Stimulated activated CD4-positive, alpha-beta T cell treated with anti-CD3 and anti-CD28 coated beads, Interleukin-1b, Interleukin-23, amount 100 ng/mL, for 24 hours (primary cell): ENCODE data around the gene PRIMA1.

Experiments used
- DNase-seq, 4 experiments: peaks; one replicate each; pipeline ENCODE4 v3.0.0-alpha.2; 2020; ENCODE audit warnings: low read depth in 4 of 4, low spot score in 1 of 4

The PRIMA1 gene

DNA sequence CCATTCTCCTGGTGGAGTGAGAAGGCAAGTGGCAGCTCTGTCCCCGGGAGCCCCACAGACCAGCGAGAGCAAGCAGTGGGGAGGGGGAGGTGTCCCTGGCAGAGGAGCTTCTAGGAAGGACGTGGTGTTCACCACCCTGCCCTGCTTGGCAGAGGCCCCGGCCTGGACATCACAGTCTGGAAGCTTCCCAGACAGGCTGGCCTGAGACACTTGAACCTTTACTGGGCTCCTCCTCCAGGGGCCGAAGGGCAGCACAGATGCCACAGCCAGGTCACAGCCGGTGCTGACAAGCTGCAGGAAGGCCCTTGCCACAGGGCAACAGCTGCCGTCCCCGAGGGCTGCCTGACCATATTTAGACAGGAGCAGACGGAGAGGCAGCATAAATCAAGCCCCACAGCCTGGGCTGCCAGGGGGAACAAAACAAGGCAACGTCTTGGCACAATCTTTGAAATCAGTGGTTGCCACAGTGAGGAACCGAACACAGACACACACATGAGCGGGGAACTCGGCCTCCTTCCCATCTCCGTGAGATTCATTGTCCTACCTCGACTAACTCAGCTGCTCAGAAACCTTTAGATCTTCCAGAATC, 28.5 kb downstream of the PRIMA1 start:
- no peak for DNase-seq

DNA sequence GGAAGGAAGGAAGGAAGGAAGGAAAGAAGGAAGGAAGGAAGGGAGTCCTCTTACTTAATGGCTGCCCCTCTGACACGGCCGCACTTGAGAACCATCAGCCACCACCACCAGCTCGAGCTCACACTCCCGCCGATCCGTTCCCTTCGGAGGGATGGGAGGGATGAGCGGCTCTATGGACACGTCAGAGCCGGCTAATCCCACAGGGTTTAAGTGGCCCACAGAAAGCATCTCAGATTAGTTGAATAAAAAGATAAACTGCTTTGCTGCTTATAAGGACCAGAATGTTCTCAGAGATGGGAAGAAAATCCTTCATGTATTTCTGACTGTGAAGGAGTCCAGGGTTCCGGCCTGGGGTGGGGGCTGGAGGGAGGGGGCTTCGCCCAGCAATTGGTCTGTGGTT, 31.1 kb downstream of the PRIMA1 start:
- DNase-seq, result no peak

GRCh38 chr14:93753647-93754046, 34.6 kb downstream of the PRIMA1 start:
- DNase-seq, result no peak

- no peak for DNase-seq
Measured at GRCh38 chr14:93752980-93753561, 35.2 kb downstream of the PRIMA1 start.

DNA sequence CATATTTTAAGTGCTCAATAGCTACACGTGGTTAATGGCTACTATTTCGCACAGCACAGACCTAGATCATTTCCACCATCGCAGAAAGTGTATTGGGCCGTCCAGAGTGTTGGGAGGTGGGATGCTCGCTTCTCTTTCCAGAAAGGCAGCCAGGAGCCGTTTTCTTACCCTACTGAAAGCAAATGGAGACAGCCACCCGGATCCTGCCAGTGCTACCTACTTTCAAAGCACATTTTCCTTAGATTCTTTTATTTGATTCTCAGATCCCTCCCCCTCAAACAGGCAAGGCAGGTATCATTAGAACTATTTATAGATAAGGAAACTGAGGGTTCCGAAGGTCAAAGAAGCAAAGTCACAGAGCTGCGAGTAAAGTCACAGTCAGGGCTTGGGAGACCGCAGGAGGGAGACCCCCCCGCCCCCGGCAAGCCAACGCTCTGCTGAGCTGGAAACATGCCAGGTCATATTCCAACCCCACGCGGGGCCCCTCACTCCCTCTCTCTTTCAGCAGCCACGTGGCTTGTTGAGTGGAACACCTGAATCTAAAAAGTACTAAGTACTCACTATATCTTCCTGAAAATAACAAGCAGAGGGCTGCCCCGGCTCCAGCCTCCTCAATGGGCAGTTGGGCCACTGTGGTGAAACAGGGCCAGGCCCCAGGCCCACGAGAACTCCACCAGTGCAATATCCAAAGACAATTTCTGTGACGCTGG, 36.2 kb downstream of the PRIMA1 start:
- no peak for DNase-seq

DNA sequence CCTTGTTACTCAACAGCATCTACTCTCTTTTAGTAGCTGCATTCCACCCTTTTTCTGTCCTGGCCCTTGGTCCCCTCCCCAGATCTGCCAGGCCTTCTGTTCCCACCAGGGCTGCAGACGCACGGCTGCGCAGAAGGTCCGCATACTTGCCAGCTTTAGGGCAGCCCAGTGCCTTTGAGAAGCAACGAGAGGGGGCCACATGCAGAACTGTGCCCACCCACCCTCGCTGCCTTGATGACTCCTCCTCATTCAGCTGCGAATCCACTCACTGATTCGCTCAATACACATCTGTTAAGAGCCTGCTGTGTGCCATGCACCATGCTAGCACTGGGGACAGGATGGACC, 39.2 kb downstream of the PRIMA1 start:
- no peak for DNase-seq

DNA sequence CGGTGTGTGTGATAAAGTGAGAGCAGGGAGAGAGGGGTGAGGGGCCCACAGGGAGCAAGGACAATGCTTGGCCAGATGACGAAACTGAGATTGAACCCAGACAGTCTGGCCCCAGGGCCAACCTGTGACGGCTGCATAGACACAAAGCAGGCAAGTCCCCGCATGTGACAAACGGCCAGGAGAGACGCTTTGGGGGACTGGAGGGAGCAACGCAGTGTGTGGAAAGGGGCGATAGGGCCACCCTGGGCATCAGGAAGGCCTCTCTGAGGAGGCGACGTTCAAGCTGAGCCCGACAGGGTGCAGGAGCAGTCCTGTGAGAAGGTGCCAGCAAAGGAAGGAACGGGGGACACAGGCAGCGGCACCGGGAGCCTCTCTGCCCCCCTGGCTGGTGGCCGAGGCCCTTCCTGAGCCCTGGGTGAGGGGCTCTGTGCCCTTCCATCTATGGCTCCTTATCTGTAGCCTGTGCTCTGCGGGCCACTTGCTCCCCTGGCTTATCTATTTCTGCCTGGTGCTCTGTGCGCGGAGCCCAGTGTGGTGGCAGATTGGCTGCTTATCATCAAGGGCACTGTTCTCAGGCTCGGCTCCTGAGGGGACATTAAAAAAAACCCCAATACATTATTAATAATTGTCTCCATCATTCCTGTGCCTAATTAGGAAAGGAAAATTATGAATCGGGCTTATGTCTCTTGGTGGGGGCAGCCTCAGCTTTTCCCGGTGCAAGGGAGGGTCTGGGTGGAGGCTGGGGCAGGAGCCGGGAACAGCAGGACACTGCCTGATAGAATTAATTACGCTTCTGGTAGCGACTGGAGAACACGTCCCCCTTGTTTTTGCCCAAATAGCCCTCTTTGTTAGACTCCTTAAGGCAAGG, 39.8 kb downstream of the PRIMA1 start:
- no peak for DNase-seq

GRCh38 chr14:93747560-93747959, 40.7 kb downstream of the PRIMA1 start:
- no peak for DNase-seq

DNA sequence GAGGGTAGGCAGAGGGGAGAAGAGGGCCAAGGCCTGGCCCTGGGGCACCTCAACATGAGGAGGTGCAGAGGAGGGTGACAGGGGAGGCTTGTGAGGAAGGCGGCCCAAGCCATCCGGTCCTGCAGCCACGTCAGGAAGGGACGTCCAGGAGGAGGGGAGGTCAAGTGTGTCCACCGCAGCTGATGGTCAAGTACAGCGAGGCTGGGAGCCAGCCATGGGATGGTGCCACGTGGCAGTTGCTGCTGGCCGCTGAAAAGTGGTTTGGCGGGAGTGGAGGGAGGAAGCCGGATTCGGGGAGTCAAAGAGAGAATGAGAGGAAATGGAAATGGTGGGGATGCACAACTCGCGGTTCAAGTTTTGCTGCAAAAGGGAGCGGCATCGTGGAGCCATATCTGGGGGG, 41.2 kb downstream of the PRIMA1 start:
- no peak for DNase-seq

DNA sequence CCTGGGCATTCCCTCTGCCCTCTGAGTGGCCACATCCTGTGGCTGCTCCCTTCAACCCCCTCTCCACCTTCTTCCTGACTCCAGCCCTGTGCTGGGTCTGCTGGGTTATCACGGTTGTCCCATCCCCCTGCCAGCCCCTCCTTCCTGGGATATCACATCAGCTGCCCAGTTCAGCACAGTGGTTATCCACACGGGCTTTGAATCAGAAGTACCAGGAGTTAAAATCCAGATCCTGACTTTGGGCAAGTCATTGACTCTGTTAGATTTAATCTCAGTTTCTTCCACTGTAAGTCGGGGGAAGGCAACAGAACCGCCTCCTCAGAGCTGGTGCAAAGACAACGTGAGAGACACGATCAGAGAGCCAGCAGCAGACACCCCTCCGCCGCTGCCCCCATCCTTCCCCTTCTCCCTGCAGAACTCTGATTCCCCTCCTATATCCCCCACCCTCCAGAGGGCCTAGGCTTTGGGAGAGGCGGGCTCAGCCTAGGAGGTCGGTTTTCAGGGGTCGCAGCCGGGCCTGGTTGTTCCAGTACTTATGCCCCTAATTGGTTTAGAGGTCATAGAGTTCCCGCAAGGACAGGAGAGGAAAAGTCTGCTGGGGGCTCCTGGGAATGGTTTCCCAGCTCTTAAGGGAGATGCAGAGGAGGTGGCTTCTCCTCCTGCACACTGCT, 42.5 kb downstream of the PRIMA1 start:
- DNase-seq, result no peak

DNA sequence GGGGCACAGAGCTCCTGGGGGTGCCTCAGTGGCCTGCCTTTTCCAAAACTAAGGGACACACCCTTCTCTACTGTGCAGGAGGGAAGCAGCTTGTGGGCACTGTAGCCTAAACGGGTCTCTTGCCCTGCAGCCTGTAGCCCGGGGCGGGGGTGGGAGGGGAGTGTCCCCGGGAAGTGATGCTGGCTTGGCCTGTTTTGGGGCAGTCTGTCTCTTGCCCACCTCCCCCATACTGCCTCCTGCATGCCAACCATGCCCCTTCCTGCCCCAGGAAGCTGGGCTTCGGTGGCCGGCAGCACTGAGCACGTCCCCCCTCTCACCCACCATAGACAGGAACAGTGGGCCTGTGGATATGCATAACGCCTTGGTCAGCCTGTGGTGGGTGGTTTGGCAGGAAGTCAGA, 43.4 kb downstream of the PRIMA1 start:
- DNase-seq, result no peak

DNA sequence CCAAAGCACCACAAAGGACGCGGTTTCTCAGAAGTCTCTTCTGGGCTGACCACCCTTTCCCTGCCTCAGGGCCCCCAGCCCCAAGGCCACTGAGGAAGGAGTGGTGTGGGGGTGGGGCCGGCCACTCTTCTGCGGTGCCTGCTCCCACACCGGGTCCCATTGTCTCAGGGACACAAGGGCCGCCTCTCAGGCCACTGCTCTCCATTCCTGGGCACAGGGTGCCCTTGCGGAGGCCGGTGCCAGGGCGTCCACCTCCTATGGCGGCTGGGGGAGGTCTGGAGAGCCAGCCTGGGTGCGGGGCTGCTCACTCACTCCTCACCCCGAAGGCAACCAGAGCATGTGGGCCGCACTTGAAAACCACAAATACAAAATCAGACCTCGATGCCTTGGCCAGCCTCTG, 44.1 kb downstream of the PRIMA1 start:
- no peak for DNase-seq

GRCh38 chr14:93743270-93744060, 44.8 kb downstream of the PRIMA1 start:
- DNase-seq, result no peak

GRCh38 chr14:93742761-93743160, 45.5 kb downstream of the PRIMA1 start:
- no peak for DNase-seq

DNA sequence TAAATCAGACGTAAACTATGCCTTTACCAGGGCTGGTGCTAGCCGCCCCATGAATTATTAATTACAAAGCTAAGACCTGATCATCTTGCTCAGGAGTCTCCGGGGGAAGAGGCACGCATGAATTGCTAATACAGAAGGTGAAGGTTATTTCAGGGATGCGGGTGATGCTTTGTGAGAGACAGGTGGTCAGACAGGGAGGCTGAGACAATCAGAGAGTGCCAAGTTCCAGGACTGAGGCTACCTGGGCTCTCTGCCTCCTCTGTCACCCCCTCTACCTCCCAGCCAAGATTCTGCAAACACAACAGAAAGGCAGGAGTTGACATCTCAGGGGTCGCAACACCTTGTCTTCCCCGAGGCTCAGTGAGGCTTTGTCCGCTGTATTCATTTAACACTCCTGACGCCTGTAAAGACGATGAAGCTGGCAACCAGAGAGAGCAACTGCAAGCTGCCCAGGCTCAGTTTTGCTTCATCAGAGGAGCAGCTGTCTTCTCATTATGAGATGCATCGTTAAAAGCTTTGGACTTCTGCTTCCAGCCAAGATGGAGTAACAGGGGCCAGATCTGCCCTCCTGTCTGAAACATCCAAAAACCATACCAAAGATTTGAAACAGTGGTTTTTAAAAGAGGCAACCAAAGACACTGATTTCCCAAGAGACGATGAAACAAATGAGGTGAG, 46.6 kb downstream of the PRIMA1 start:
- no peak for DNase-seq

DNA sequence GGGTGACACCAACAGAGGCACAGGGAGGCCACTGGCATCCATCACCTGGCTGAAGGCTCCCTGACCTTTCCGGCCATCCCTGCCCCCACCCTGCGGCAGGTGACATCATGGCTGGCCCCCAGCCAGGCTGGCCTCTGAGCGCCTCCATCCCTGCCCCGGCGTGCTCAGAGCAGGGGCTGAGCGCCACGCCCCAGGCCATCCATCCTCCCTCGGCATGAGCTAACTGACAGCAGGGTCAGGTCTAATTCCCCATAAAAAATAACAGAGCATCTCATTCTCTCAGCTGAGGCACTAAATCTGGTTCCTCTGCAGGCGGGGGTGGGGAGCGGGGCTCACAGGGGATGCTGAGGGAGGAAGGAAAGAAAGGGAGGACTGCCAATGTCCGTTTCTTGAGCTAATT, 50.7 kb downstream of the PRIMA1 start:
- DNase-seq, result no peak

DNA sequence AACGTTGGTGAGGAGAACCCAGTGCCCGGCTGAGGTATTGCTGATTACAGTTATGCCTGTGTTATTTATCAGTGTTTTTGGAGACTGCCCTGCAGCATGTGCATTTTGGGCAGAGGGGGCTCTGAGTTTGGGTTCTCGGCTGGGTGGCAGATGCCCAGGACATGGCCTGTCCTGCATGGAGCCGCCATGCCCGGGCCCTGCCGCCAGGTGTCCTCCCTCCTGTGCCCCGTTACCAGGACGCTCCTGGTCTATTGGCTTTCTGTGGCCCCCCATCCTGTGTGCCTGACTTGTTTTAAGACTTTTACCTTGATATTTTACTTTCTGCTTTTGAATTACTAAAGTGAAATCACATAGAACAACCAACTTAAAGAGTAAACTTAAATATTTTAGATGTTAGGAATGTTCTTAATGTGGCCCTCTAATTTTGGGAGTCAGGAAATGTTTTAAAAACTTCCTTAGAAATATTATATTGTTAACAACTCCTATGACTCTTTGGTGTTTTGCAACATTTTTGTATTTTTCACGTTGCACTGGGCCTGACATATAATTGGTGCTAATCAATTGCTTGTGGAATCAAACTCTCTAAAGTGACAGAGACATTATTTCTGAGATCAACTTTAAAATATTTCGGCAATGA, 51.8 kb downstream of the PRIMA1 start:
- no peak for DNase-seq

- no peak for DNase-seq
Measured at GRCh38 chr14:93735206-93735605, 53.1 kb downstream of the PRIMA1 start.

DNA sequence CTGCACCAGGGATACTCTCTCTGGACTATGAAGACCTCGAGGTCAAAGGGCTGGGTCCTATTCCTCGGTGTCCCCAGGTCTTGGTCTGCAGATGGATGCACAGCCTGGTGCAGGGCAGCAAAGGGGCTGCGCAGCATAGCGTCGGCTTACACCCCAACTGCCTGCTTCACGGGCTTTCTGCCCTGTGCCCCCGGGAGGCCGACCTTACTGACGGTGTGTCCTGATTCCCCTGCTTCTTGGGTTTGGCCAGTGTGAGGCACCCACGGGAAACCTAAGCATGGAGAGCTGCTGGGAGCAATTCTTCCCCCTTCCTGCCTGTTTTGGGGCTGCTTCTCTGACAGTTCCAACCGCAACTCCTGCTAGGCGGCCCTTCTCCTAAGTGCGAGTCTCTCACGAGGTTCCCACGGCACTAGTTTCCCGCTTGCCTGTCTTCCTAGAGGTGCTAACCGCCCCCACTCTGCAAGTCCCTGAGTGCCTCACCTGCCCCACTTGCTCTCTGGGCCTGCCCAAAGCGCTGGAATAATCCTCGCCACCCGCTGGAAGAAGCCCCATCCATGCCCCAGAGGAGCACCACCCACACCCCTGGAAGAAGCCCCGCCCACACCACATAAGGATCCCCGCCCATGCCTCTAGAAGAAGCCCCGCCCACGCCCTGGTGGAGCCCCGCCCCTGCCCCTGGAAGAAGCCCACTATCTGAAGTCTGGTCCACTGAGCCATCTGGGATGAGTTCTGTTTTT, 54.0 kb downstream of the PRIMA1 start:
- no peak for DNase-seq
